Measurements from ENCODE around the gene LRRC10. TPM values are rescaled to one million over a fixed set of nuclear protein-coding genes. Genes with fewer than 3 reads are reported as not detected.

Gene LRRC10
- total and polyA plus RNA-seq, 10 of the 15 experiments (the other 5 are each of a cell fraction or from before 2014, with no cell fraction given), result not detected

DNA sequence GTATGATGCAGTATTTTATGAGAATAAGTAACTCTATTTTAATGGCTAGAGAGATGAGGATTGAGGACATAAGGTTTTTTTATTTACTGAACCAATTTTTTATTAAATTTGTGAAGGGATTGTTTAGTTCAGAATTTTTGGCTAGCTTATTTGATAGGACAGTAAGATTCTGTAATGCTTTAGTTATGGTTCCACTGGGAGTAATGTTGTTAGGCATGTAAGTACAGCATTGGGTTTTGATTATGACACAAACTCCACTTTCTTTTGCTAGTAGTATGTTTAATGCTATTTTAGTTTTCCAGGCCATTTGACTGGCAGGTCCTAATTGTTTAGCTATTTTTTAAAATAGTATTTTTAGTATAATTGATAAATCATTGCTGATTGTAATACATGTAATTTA lies 33.8 kb upstream of the LRRC10 start:
- Histone ChIP-seq H3K4me3 (no peak overlapping the region), H2AFZ (ENCODE audit: control insufficient read depth, low read depth, low read length) (no peak overlapping the region), H3K9ac (ENCODE audit: control insufficient read depth, insufficient read depth, low read length) (no peak overlapping the region), H3K36me3 (ENCODE audit: control insufficient read depth in 2 of 2, insufficient read depth in 2 of 2, low read length in 1 of 2) (no peaks in the 10 kb centered on the region), H3K79me2 (ENCODE audit: control insufficient read depth, insufficient read depth, low read length) (no peaks in the 10 kb centered on the region), H3K4me1 (ENCODE audit: control insufficient read depth, insufficient read depth, low read length) (no peaks in the 10 kb centered on the region), H3K4me2 (ENCODE audit: control insufficient read depth, insufficient read depth) (no peak overlapping the region), H3K27me3 (replicated peaks in 1 of 2; ENCODE audit: control insufficient read depth in 2 of 2, insufficient read depth in 2 of 2, low read length in 1 of 2) (peaks cover 0 to 1% of the 10 kb centered on the region in 2 experiments; a peak in 1 of 4 replicates), H3K9me3 (replicated peaks; ENCODE audit: control insufficient read depth, insufficient read depth, low read length) (no peaks in the 10 kb centered on the region), H3K27ac (ENCODE audit: control insufficient read depth, insufficient read depth) (no peak overlapping the region), H4K20me1 (ENCODE audit: control insufficient read depth, insufficient read depth) (no peaks in the 10 kb centered on the region)
- in situ Hi-C loops (cut with MboI) (loop anchor here (10.0 kb wide), 1 partner anchor 500 kb away; no protein-coding TSS in a partner anchor), intact Hi-C loops (cut with micrococcal nuclease; ENCODE audit: unreplicated experiment) (no loop called here)
- ChIA-PET RAD21 (ENCODE audit: unreplicated experiment) (no interaction called here), SMC1A (ENCODE audit: uncharacterized antibody, unreplicated experiment) (interaction anchor here (0.8 to 1.5 kb wide), 3 partner anchors 73 to 286 kb away, joined by 3 to 6 read pairs (median 4); no protein-coding TSS in a partner anchor), POLR2A (interaction anchor here (0.6 kb wide), 1 partner anchor 58 kb away, joined by 3 read pairs; no protein-coding TSS in a partner anchor), CTCF (interaction anchor here (1.1 to 1.5 kb wide), 2 partner anchors 286 to 488 kb away, joined by 3 to 4 read pairs; no protein-coding TSS in a partner anchor)
- BruUV-seq (replicated peaks), result no TSS peak
- ATAC-seq, result no peak
- FAIRE-seq, result no peak
- no peak for TF ChIP-seq GATAD2B (conservative IDR thresholded peaks at IDR 0.05; ENCODE audit: low read depth)
- no peak for TF ChIP-seq MTA3 (IDR thresholded peaks at IDR 0.05; ENCODE audit: borderline replicate concordance, low read length)
- TF ChIP-seq, protein P1, sequence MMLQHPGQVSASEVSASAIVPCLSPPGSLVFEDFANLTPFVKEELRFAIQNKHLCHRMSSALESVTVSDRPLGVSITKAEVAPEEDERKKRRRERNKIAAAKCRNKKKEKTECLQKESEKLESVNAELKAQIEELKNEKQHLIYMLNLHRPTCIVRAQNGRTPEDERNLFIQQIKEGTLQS (IDR thresholded peaks at IDR 0.05; ENCODE audit: borderline replicate concordance, extremely low read depth, low read depth, low read length), result no peak
- no peak for TF ChIP-seq CREM (IDR thresholded peaks at IDR 0.05; ENCODE audit: low read depth)
- TF ChIP-seq, protein P2, sequence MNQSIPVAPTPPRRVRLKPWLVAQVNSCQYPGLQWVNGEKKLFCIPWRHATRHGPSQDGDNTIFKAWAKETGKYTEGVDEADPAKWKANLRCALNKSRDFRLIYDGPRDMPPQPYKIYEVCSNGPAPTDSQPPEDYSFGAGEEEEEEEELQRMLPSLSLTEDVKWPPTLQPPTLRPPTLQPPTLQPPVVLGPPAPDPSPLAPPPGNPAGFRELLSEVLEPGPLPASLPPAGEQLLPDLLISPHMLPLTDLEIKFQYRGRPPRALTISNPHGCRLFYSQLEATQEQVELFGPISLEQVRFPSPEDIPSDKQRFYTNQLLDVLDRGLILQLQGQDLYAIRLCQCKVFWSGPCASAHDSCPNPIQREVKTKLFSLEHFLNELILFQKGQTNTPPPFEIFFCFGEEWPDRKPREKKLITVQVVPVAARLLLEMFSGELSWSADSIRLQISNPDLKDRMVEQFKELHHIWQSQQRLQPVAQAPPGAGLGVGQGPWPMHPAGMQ (IDR thresholded peaks at IDR 0.05; ENCODE audit: borderline replicate concordance), result no peak
- TF ChIP-seq NR2C2 (IDR thresholded peaks at IDR 0.05; ENCODE audit: borderline replicate concordance, control insufficient read depth, insufficient read length, low read depth), result no peak
- TF ChIP-seq SMC3 (IDR thresholded peaks at IDR 0.05; ENCODE audit: borderline replicate concordance, low read length), result no peak
- no peak for TF ChIP-seq SP1 (IDR thresholded peaks at IDR 0.05; ENCODE audit: low read depth, low read length)
- TF ChIP-seq ESRRA (IDR thresholded peaks at IDR 0.05; ENCODE audit: low read length), result no peak
- TF ChIP-seq ETV6 (conservative IDR thresholded peaks at IDR 0.05 in 1 of 2, IDR thresholded peaks at IDR 0.05 in 1 of 2; ENCODE audit: borderline replicate concordance in 1 of 2, low read depth in 1 of 2), result no peak
- TF ChIP-seq NR2F1 (conservative IDR thresholded peaks at IDR 0.05), result no peak
- no peak for TF ChIP-seq SRF (IDR thresholded peaks at IDR 0.05; ENCODE audit: low read depth in 2 of 2, low read length in 2 of 2)
- no peak for TF ChIP-seq KLF5 (IDR thresholded peaks at IDR 0.05; ENCODE audit: partially characterized antibody)
- no peak for TF ChIP-seq SMAD5 (IDR thresholded peaks at IDR 0.05; ENCODE audit: low read depth)
- no peak for TF ChIP-seq EGR1 (IDR thresholded peaks at IDR 0.05; ENCODE audit: borderline replicate concordance in 1 of 2, low read depth in 2 of 2, low read length in 2 of 2)
- no peak for TF ChIP-seq ZBED1 (IDR thresholded peaks at IDR 0.05; ENCODE audit: borderline replicate concordance)
- TF ChIP-seq, protein P3, sequence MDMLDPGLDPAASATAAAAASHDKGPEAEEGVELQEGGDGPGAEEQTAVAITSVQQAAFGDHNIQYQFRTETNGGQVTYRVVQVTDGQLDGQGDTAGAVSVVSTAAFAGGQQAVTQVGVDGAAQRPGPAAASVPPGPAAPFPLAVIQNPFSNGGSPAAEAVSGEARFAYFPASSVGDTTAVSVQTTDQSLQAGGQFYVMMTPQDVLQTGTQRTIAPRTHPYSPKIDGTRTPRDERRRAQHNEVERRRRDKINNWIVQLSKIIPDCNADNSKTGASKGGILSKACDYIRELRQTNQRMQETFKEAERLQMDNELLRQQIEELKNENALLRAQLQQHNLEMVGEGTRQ (IDR thresholded peaks at IDR 0.05; ENCODE audit: borderline replicate concordance, low read depth, low read length), result no peak
- no peak for TF ChIP-seq ATF7 (IDR thresholded peaks at IDR 0.05; ENCODE audit: low read depth)
- TF ChIP-seq, protein P4, sequence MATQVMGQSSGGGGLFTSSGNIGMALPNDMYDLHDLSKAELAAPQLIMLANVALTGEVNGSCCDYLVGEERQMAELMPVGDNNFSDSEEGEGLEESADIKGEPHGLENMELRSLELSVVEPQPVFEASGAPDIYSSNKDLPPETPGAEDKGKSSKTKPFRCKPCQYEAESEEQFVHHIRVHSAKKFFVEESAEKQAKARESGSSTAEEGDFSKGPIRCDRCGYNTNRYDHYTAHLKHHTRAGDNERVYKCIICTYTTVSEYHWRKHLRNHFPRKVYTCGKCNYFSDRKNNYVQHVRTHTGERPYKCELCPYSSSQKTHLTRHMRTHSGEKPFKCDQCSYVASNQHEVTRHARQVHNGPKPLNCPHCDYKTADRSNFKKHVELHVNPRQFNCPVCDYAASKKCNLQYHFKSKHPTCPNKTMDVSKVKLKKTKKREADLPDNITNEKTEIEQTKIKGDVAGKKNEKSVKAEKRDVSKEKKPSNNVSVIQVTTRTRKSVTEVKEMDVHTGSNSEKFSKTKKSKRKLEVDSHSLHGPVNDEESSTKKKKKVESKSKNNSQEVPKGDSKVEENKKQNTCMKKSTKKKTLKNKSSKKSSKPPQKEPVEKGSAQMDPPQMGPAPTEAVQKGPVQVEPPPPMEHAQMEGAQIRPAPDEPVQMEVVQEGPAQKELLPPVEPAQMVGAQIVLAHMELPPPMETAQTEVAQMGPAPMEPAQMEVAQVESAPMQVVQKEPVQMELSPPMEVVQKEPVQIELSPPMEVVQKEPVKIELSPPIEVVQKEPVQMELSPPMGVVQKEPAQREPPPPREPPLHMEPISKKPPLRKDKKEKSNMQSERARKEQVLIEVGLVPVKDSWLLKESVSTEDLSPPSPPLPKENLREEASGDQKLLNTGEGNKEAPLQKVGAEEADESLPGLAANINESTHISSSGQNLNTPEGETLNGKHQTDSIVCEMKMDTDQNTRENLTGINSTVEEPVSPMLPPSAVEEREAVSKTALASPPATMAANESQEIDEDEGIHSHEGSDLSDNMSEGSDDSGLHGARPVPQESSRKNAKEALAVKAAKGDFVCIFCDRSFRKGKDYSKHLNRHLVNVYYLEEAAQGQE (IDR thresholded peaks at IDR 0.05; ENCODE audit: low read depth, low read length), result no peak
- no peak for TF ChIP-seq TBL1XR1 (IDR thresholded peaks at IDR 0.05; ENCODE audit: low read depth, low read length)
- DNase-seq (ENCODE audit: low read depth, low spot score), result no peak

Data from GM12878 (cell line).